Measurements from ENCODE around the gene POLR3B. TPM values are rescaled to one million over a fixed set of nuclear protein-coding genes. Genes with fewer than 3 reads are reported as not detected.

The POLR3B gene
- total RNA-seq, 1 donor from 2014 or later = 14.2 TPM

GRCh38 chr12:106344131-106344530 is 13.4 kb upstream of the POLR3B start:
- Mint-ChIP-seq H3K27me3 (ENCODE audit: low read depth) (no peaks in the 10 kb centered on the region), H3K4me1 (peaks cover 30% of the 10 kb centered on the region), H3K36me3 (peaks cover 4% of the 10 kb centered on the region), H3K9me3 (no peaks in the 10 kb centered on the region), H3K4me3 (no peak overlapping the region), H3K27ac (no peak overlapping the region)
- no peak for DNase-seq (ENCODE audit: low spot score in 2 of 2, unreplicated experiment in 2 of 2)
- no peak for TF ChIP-seq CTCF (IDR thresholded peaks at IDR 0.05; ENCODE audit: unreplicated experiment)

- H3K4me3 Mint-ChIP-seq = no peak overlapping the region
- H3K36me3 Mint-ChIP-seq = peaks cover 4% of the 10 kb centered on the region
- H3K9me3 Mint-ChIP-seq = no peaks in the 10 kb centered on the region
- H3K4me1 Mint-ChIP-seq = peaks cover 16% of the 10 kb centered on the region
- DNase-seq (ENCODE audit: low spot score in 2 of 2, unreplicated experiment in 2 of 2) = no peak
- no peak overlapping the region for H3K27ac Mint-ChIP-seq
- TF ChIP-seq CTCF (IDR thresholded peaks at IDR 0.05; ENCODE audit: unreplicated experiment) = no peak
- H3K27me3 Mint-ChIP-seq (ENCODE audit: low read depth) = peaks cover 9% of the 10 kb centered on the region
Measured at GRCh38 chr12:106345746-106346145, 11.8 kb upstream of the POLR3B start.

GRCh38 chr12:106348411-106348810 is 9.1 kb upstream of the POLR3B start:
- Mint-ChIP-seq H3K36me3 (peaks cover 4% of the 10 kb centered on the region), H3K4me1 (no peaks in the 10 kb centered on the region), H3K27me3 (ENCODE audit: low read depth) (peaks cover 18% of the 10 kb centered on the region), H3K9me3 (no peaks in the 10 kb centered on the region), H3K27ac (no peak overlapping the region), H3K4me3 (no peak overlapping the region)
- DNase-seq (ENCODE audit: low spot score in 2 of 2, unreplicated experiment in 2 of 2) = no peak
- no peak for TF ChIP-seq CTCF (IDR thresholded peaks at IDR 0.05; ENCODE audit: unreplicated experiment)

DNA sequence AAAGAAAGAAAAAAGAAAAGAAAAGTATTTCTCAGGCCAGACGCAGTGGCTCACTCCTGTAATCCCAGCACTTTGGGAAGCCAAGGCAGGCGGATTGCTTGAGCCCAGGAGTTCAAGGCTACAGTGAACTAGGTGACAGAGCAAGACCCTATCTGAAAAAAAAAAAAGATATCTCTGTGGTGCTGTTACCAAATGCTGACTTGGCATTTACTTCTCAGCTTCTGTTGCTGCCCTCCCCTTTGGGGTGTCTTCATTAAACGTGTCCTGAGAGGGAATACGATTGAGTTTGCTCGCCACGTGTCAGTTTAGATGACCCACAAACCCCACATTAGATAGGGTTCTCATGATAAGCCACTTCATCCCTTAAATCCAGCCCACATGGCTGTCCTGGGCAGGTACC is 4.4 kb upstream of the POLR3B start:
- no peak for DNase-seq (ENCODE audit: low spot score in 2 of 2, unreplicated experiment in 2 of 2)

GRCh38 chr12:106358396-106359241 is 1.1 kb downstream of the POLR3B start:
- H3K27ac Mint-ChIP-seq = peak overlapping the region; percentile 97
- no peaks in the 10 kb centered on the region for H3K27me3 Mint-ChIP-seq (ENCODE audit: low read depth)
- TF ChIP-seq CTCF (IDR thresholded peaks at IDR 0.05; ENCODE audit: unreplicated experiment) = no peak
- peaks cover 14% of the 10 kb centered on the region for H3K4me1 Mint-ChIP-seq
- no peaks in the 10 kb centered on the region for H3K9me3 Mint-ChIP-seq
- H3K36me3 Mint-ChIP-seq = no peaks in the 10 kb centered on the region
- H3K4me3 Mint-ChIP-seq = peak overlapping the region; percentile 86
- no peak for DNase-seq (ENCODE audit: low spot score in 2 of 2, unreplicated experiment in 2 of 2)

More for the DNA sequence above, 4.4 kb upstream of the POLR3B start:
- H3K36me3 Mint-ChIP-seq = no peaks in the 10 kb centered on the region
- H3K4me1 Mint-ChIP-seq = peaks cover 7% of the 10 kb centered on the region
- H3K27me3 Mint-ChIP-seq (ENCODE audit: low read depth) = peaks cover 18% of the 10 kb centered on the region
- TF ChIP-seq CTCF (IDR thresholded peaks at IDR 0.05; ENCODE audit: unreplicated experiment) = no peak
- no peak overlapping the region for H3K27ac Mint-ChIP-seq
- no peaks in the 10 kb centered on the region for H3K9me3 Mint-ChIP-seq
- H3K4me3 Mint-ChIP-seq = no peak overlapping the region
